NB4 (cell line): ENCODE data around the gene SPON2.

Experiments
- MYC ChIP-seq: IDR thresholded peaks from 2 replicates; pipeline ENCODE4 v1.6.1; 2011; ENCODE audit warnings: low read depth, low read length
- POLR2A ChIP-seq: IDR thresholded peaks from 2 replicates; pipeline ENCODE4 v1.6.1; 2011; ENCODE audit warnings: mild to moderate bottlenecking; ENCODE audit not compliant: insufficient read length; ENCODE audit errors: extremely low read depth
- TF ChIP-seq, protein P1 (sequence below): IDR thresholded peaks from one replicate; pipeline ENCODE4 v1.5.1; 2012; ENCODE audit warnings: low read depth, low read length

DNA sequence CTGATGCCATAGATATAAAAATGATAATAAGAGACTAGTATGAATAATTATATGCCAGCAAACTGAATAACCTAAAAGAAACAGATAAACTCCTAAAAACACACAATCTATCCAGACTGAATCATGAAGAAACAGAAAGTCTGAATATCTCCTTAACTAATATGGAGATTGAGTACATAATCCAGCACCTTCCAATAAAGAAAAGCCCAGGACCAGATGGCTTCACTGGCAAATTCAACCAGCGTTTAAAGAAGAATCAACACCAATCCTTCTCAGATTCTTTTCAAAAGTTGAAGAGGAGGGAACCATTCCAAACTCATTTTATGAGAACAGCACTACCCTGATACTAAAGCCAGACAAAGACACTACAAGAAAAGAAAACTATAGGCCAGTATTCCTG lies 32.5 kb downstream of the SPON2 start:
- TF ChIP-seq, protein P1, sequence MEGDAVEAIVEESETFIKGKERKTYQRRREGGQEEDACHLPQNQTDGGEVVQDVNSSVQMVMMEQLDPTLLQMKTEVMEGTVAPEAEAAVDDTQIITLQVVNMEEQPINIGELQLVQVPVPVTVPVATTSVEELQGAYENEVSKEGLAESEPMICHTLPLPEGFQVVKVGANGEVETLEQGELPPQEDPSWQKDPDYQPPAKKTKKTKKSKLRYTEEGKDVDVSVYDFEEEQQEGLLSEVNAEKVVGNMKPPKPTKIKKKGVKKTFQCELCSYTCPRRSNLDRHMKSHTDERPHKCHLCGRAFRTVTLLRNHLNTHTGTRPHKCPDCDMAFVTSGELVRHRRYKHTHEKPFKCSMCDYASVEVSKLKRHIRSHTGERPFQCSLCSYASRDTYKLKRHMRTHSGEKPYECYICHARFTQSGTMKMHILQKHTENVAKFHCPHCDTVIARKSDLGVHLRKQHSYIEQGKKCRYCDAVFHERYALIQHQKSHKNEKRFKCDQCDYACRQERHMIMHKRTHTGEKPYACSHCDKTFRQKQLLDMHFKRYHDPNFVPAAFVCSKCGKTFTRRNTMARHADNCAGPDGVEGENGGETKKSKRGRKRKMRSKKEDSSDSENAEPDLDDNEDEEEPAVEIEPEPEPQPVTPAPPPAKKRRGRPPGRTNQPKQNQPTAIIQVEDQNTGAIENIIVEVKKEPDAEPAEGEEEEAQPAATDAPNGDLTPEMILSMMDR, result no peak
- TF ChIP-seq POLR2A, result no peak
- no peak for TF ChIP-seq MYC
